Measurements from ENCODE around the gene SH2D5. TPM values are rescaled to one million over a fixed set of nuclear protein-coding genes. Genes with fewer than 3 reads are reported as not detected.

Gene SH2D5
- polyA plus RNA-seq, 3 donors, result 0.64 to 1.2 (median 1.2) TPM

Other genes starting within 250 kb of the SH2D5 start
- 10 to 100 TPM; 69.0 to 73.5 (median 72.3) TPM for gene CAMK2N1, start 246.5 kb downstream of the SH2D5 start, polyA plus RNA-seq (ENCODE audit: insufficient read length in 3 of 3)
- gene MUL1, start 224.6 kb downstream of the SH2D5 start, polyA plus RNA-seq (ENCODE audit: insufficient read length in 3 of 3), result 10 to 100 TPM; 33.8 to 36.4 (median 33.8) TPM
- gene FAM43B, start 180.1 kb downstream of the SH2D5 start, polyA plus RNA-seq (ENCODE audit: insufficient read length in 3 of 3), result 1 to 10 TPM in 1 of 3 donors, under 1 TPM in 2; 0.67 to 1.5 (median 0.96) TPM
- gene CDA, start 143.6 kb downstream of the SH2D5 start, polyA plus RNA-seq (ENCODE audit: insufficient read length in 3 of 3), result 1 to 10 TPM; 5.2 to 6.2 (median 6.1) TPM
- gene PINK1, start 99.2 kb downstream of the SH2D5 start, polyA plus RNA-seq (ENCODE audit: insufficient read length in 3 of 3), result 10 to 100 TPM; 70.1 to 83.7 (median 72.5) TPM
- gene DDOST, start 71.3 kb downstream of the SH2D5 start, polyA plus RNA-seq (ENCODE audit: insufficient read length in 3 of 3), result 100 to 1,000 TPM; 208 to 228 (median 226) TPM
- gene KIF17, start 14.7 kb downstream of the SH2D5 start, polyA plus RNA-seq (ENCODE audit: insufficient read length in 3 of 3), result 1 to 10 TPM; 3.5 to 4.9 (median 3.9) TPM
- 100 to 1,000 TPM; 229 to 264 (median 263) TPM for gene HP1BP3, start 54.6 kb upstream of the SH2D5 start, polyA plus RNA-seq (ENCODE audit: insufficient read length in 3 of 3)